HepG2 (cell line): ENCODE data around the gene SLC30A4. TPM values are rescaled to one million over a fixed set of nuclear protein-coding genes. Genes with fewer than 3 reads are reported as not detected.

Source experiments
- ATAC-seq: fragments of 200-7000 bp; cut with Tn5 transposase; 3 replicates; pipeline ENCODE4 v1.9.1; 2020; ENCODE audit warnings: mild to moderate bottlenecking, moderate library complexity
- BruUV-seq: library from RNA; stranded (reverse); fragments of 400-500 nt; replicated peaks from 2 replicates; lab custom pipeline; 2021; lab: Mats Ljungman, UMichigan
- CTCF ChIA-PET: fragments of 300-600 bp; formaldehyde crosslinking; extraction: SDS; loops from one replicate; lab custom pipeline; 2021; ENCODE audit warnings: low total read pairs, inconsistent platforms, low intra/inter-chr PET ratio; lab: Yijun Ruan, JAX
- POLR2A ChIA-PET: fragments of 350-600 bp; sonication (Branson Sonifier 250); formaldehyde crosslinking; loops from one replicate; lab custom pipeline; 2020; ENCODE audit warnings: antibody characterized with exemption, inconsistent platforms; lab: Yijun Ruan, JAX
- DNase-seq: peaks from one replicate; pipeline ENCODE4 v3.0.0-alpha.2; 2015; ENCODE audit warnings: low spot score
- FAIRE-seq: peaks from 3 replicates; lab custom pipeline; 2011; peaks lifted over from hg19 to GRCh38; lab: Jason Lieb, UNC
- H2AFZ ChIP-seq: one replicate; pipeline ENCODE4 v1.6.1; 2011; ENCODE audit warnings: low read length, inconsistent platforms
- H3K27ac ChIP-seq: fragments of 300-600 bp; 3 replicates; pipeline ENCODE4 v1.8.0; 2011; ENCODE audit warnings: mixed run types, mild to moderate bottlenecking, mixed read lengths, low read length, inconsistent platforms; ENCODE audit not compliant: insufficient read depth; ENCODE audit errors: extremely low read length
- H3K27me3 ChIP-seq, 2 experiments: fragments of 200-600 bp in 1 of 2; 2 replicates in 1 of 2; 3 replicates in 1 of 2; pipeline versions ENCODE4 v1.6.0 to v1.8.0; 2011; ENCODE audit warnings: low read length in 2 of 2, mild to moderate bottlenecking in 2 of 2, moderate library complexity in 2 of 2, inconsistent platforms in 1 of 2; ENCODE audit not compliant: insufficient read depth in 2 of 2, control insufficient read depth in 1 of 2
- H3K36me3 ChIP-seq, 2 experiments: fragments of 200-600 bp in 1 of 2; replicated peaks in 1 of 2; 2 replicates in 1 of 2; 3 replicates in 1 of 2; pipeline versions ENCODE4 v1.5.1 to v1.8.0; 2011; ENCODE audit warnings: low read length in 2 of 2, inconsistent platforms in 1 of 2; ENCODE audit not compliant: insufficient read depth in 2 of 2, control insufficient read depth in 1 of 2
- H3K4me1 ChIP-seq: 2 replicates; pipeline ENCODE4 v1.5.1; 2012; ENCODE audit warnings: low read length, inconsistent platforms; ENCODE audit not compliant: insufficient read depth
- H3K4me2 ChIP-seq: 2 replicates; pipeline ENCODE4 v1.6.0; 2011; ENCODE audit warnings: low read depth, low read length, inconsistent platforms
- H3K4me3 ChIP-seq, 3 experiments: fragments of 200-600 bp in 1 of 3; sonication (generic), shearing (Covaris generic) in 1 of 3; replicated peaks in 1 of 3; 2 replicates each; pipeline ENCODE4 v1.5.1; 2011 to 2016; ENCODE audit warnings: low read length in 3 of 3, inconsistent platforms in 2 of 3, low read depth in 2 of 3, mild to moderate bottlenecking in 2 of 3, control low read depth in 1 of 3, mixed read lengths in 1 of 3; ENCODE audit not compliant: insufficient read depth in 1 of 3
- H3K79me2 ChIP-seq: one replicate; pipeline ENCODE4 v1.6.1; 2011; ENCODE audit warnings: low read length, inconsistent platforms; ENCODE audit not compliant: insufficient read depth
- H3K9ac ChIP-seq: 2 replicates; pipeline ENCODE4 v1.6.0; 2011; ENCODE audit warnings: mild to moderate bottlenecking, low read depth, low read length, inconsistent platforms; ENCODE audit not compliant: insufficient read depth
- H3K9me3 ChIP-seq: 2 replicates; pipeline ENCODE4 v1.5.1; 2012; ENCODE audit warnings: mild to moderate bottlenecking, low read length
- H4K20me1 ChIP-seq: 2 replicates; pipeline ENCODE4 v1.6.0; 2011; ENCODE audit warnings: inconsistent platforms, mild to moderate bottlenecking, low read length, moderate library complexity; ENCODE audit not compliant: insufficient read depth
- GABPB1 ChIP-seq: IDR thresholded peaks from 2 replicates; pipeline ENCODE4 v1.6.1; 2016; ENCODE audit warnings: mild to moderate bottlenecking, missing genetic modification reagents, moderate library complexity, missing compliant biosample characterization
- RARG ChIP-seq: sonication (generic); formaldehyde crosslinking; IDR thresholded peaks from 2 replicates; pipeline ENCODE4 v1.4.0; 2020; ENCODE audit warnings: low read depth, mild to moderate bottlenecking, missing genetic modification reagents
- SAFB2 ChIP-seq: sonication (generic); formaldehyde crosslinking; IDR thresholded peaks from 2 replicates; pipeline ENCODE4 v1.5.1; 2020; ENCODE audit warnings: missing genetic modification reagents, low read depth, mild to moderate bottlenecking, borderline replicate concordance
- ZBTB8A ChIP-seq: sonication (generic); formaldehyde crosslinking; IDR thresholded peaks from 2 replicates; pipeline ENCODE4 v1.4.0; 2020; ENCODE audit warnings: mild to moderate bottlenecking, low read depth, missing genetic modification reagents, borderline replicate concordance
- WGBS: methylation state at CpG from one replicate; pipeline ENCODE4 v1.1.6; 2017; ENCODE audit warnings: low lambda C conversion rate; 5-methylcytosine and 5-hydroxymethylcytosine counted together
- in situ Hi-C: cut with HindIII; loops from 2 replicates; pipeline ENCODE4 v1.10.0; 2017; ENCODE audit warnings: low pct_unique_long_range_greater_than_20kb; ENCODE audit not compliant: extremely low pct_ligation_motif_present
- intact Hi-C: fragments of 100-400 bp; cut with micrococcal nuclease; formaldehyde crosslinking; loops from one replicate; pipeline ENCODE4 v1.10.0; 2022; ENCODE audit not compliant: unreplicated experiment
- polyA plus RNA-seq, 8 experiments: library from polyadenylated mRNA; depleted of rRNA in 3 of 8; stranded (reverse) in 7 of 8; unstranded in 1 of 8; fragments of >200 nt; fragmentation: Illumina TruSeq in 4 of 8; extraction: Trizol in 4 of 8; gene quantifications; 2 replicates each; pipeline versions ENCODE4 v1.2.1 to v1.2.3, GENCODE V29; 2011 to 2016; ENCODE audit warnings: low read depth in 4 of 8, missing spikeins in 1 of 8, mixed read lengths in 1 of 8; ENCODE audit not compliant: insufficient read depth in 1 of 8
- total RNA-seq, 5 experiments: library from RNA; depleted of rRNA; stranded (reverse); fragments of >200 nt; fragmentation: Illumina TruSeq; extraction: Trizol; gene quantifications; 2 replicates each; pipeline ENCODE4 v1.2.3, GENCODE V29; 2016; ENCODE audit warnings: low read depth in 1 of 5
- TF ChIP-seq, protein P1 (sequence below): IDR thresholded peaks from 2 replicates; pipeline ENCODE4 v1.6.1; 2012; ENCODE audit warnings: low read depth, low read length, improper control_type of control experiment
- TF ChIP-seq, protein P2 (sequence below): sonication (generic); formaldehyde crosslinking; IDR thresholded peaks from 2 replicates; pipeline ENCODE4 v1.5.1; 2020; ENCODE audit warnings: mild to moderate bottlenecking, missing genetic modification reagents, moderate library complexity
- TF ChIP-seq, protein P3 (sequence below): sonication (generic); formaldehyde crosslinking; IDR thresholded peaks from 2 replicates; pipeline ENCODE4 v1.4.0; 2020; ENCODE audit warnings: mild to moderate bottlenecking, low read depth, missing genetic modification reagents

SLC30A4 gene
- total and polyA plus RNA-seq, 2 of the 13 experiments (the other 11 are each of a cell fraction or from before 2014, with no cell fraction given): 0.01 to 0.04 TPM

DNA sequence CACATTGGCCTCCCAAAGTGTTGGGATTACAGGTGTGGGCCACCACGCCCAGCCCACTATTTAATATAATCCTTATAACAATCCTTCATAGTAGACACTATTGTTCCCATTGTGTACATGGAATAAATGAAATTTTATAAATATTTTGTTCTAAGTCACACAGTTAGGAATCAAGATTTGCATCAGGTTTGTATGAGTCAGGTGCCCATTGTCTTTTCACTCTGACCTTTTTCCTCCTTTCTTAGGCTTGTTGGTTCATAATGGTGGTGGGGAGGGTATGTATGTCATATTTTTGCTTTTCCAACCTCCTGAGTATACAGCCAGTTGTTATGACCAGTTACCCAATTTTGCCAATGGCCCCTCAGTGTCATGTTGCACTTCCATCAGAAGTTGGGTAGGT lies 18.0 kb upstream of the SLC30A4 start (continued):
- TF ChIP-seq RARG (CRISPR knock-in tag) (no peak), GABPB1 (CRISPR knock-in tag) (no peak)
- TF ChIP-seq, protein P1, sequence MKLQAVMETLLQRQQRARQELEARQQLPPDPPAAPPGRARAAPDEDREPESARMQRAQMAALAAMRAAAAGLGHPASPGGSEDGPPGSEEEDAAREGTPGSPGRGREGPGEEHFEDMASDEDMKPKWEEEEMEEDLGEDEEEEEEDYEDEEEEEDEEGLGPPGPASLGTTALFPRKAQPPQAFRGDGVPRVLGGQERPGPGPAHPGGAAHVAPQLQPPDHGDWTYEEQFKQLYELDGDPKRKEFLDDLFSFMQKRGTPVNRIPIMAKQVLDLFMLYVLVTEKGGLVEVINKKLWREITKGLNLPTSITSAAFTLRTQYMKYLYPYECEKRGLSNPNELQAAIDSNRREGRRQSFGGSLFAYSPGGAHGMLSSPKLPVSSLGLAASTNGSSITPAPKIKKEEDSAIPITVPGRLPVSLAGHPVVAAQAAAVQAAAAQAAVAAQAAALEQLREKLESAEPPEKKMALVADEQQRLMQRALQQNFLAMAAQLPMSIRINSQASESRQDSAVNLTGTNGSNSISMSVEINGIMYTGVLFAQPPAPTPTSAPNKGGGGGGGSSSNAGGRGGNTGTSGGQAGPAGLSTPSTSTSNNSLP: no peak
- TF ChIP-seq, protein P2, sequence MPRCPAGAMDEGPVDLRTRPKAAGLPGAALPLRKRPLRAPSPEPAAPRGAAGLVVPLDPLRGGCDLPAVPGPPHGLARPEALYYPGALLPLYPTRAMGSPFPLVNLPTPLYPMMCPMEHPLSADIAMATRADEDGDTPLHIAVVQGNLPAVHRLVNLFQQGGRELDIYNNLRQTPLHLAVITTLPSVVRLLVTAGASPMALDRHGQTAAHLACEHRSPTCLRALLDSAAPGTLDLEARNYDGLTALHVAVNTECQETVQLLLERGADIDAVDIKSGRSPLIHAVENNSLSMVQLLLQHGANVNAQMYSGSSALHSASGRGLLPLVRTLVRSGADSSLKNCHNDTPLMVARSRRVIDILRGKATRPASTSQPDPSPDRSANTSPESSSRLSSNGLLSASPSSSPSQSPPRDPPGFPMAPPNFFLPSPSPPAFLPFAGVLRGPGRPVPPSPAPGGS (CRISPR knock-in tag): no peak

DNA sequence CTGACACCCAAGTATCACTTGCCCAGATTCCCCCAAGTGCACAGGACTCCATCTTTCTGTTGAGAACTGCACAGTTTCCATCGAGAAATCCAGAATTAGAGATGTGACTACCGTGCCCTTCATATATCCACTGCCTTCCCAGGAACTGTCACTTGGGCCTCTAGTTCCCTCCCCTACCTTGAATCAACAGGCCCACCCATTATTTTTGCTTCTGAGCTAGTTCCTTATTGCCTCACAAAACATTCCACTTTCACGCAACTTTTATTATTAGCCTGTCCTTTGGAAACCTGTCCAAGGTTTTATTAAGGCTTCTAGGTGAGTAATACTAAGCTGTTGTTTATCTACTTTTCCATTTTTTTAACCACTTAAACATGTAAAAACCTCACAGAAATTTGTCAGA lies 17.1 kb upstream of the SLC30A4 start:
- ChIA-PET POLR2A (no interaction called here), CTCF (no interaction called here)
- H3K79me2 ChIP-seq: no peaks in the 10 kb centered on the region
- TF ChIP-seq, protein P3, sequence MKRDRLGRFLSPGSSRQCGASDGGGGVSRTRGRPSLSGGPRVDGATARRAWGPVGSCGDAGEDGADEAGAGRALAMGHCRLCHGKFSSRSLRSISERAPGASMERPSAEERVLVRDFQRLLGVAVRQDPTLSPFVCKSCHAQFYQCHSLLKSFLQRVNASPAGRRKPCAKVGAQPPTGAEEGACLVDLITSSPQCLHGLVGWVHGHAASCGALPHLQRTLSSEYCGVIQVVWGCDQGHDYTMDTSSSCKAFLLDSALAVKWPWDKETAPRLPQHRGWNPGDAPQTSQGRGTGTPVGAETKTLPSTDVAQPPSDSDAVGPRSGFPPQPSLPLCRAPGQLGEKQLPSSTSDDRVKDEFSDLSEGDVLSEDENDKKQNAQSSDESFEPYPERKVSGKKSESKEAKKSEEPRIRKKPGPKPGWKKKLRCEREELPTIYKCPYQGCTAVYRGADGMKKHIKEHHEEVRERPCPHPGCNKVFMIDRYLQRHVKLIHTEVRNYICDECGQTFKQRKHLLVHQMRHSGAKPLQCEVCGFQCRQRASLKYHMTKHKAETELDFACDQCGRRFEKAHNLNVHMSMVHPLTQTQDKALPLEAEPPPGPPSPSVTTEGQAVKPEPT (CRISPR knock-in tag): no peak
- TF ChIP-seq SAFB2 (CRISPR knock-in tag) (no peak), ZBTB8A (CRISPR knock-in tag) (no peak)
- no peaks in the 10 kb centered on the region for H3K36me3 ChIP-seq
- H3K9ac ChIP-seq: no peak overlapping the region
- H2AFZ ChIP-seq: no peak overlapping the region
- FAIRE-seq (no peak), ATAC-seq (no peak), DNase-seq (no peak)
- peaks cover 0 to 14% of the 10 kb centered on the region in 2 experiments; a peak in 1 of 5 replicates for H3K27me3 ChIP-seq
- intact Hi-C loops (no loop called here), in situ Hi-C loops (no loop called here)
- no peaks in the 10 kb centered on the region for H3K9me3 ChIP-seq
- no peaks in the 10 kb centered on the region for H3K4me1 ChIP-seq
- no TSS peak for BruUV-seq
- no peaks in the 10 kb centered on the region for H4K20me1 ChIP-seq
- WGBS: 27% methylated on average over 3 of the region's 3 CpGs
- H3K4me2 ChIP-seq: no peak overlapping the region
- no peak overlapping the region for H3K27ac ChIP-seq
- no peak overlapping the region for H3K4me3 ChIP-seq
